OCI-LY7 (cell line): ENCODE results near the gene IZUMO2. TPM values are rescaled to one million over a fixed set of nuclear protein-coding genes. Genes with fewer than 3 reads are reported as not detected.
"Not testable (repeated sequence)": the region's sequence is repeated elsewhere in the genome, so short reads cannot be mapped to it uniquely, and the experiment has no call there.

Experiments
- BruUV-seq: library from RNA; stranded (reverse); fragments of 400-500 nt; replicated peaks from 2 replicates; lab custom pipeline; 2021; lab: Mats Ljungman, UMichigan
- CTCF ChIA-PET: fragments of 300-600 bp; sonication (Branson Sonifier 250); formaldehyde crosslinking; loops from one replicate; lab custom pipeline; 2022; ENCODE audit warnings: antibody characterized with exemption; ENCODE audit not compliant: unreplicated experiment; lab: Charles Lee
- POLR2A ChIA-PET: fragments of 300-600 bp; sonication (Branson Sonifier 250); formaldehyde crosslinking; loops from one replicate; lab custom pipeline; 2022; ENCODE audit warnings: antibody characterized with exemption; lab: Charles Lee
- DNase-seq: peaks from one replicate; pipeline ENCODE4 v3.0.0-alpha.2; 2015; ENCODE audit warnings: low spot score
- H2AFZ ChIP-seq: fragments of 200-600 bp; sonication (generic), shearing (Covaris generic); 2 replicates; pipeline ENCODE4 v1.6.1; 2014; ENCODE audit warnings: mild to moderate bottlenecking, antibody characterized with exemption, low read length, moderate library complexity
- H3K27ac ChIP-seq: fragments of 200-600 bp; sonication (generic); 2 replicates; pipeline ENCODE4 v1.5.1; 2014; ENCODE audit warnings: mixed run types, low read depth, mild to moderate bottlenecking, moderate library complexity, low read length, inconsistent platforms; ENCODE audit not compliant: poor library complexity, severe bottlenecking
- H3K36me3 ChIP-seq: fragments of 200-600 bp; sonication (generic); 2 replicates; pipeline ENCODE4 v1.6.1; 2014; ENCODE audit warnings: mild to moderate bottlenecking, antibody characterized with exemption, low read length, moderate library complexity, mixed read lengths; ENCODE audit not compliant: insufficient read depth
- H3K4me1 ChIP-seq: fragments of 200-600 bp; sonication (generic); 2 replicates; pipeline ENCODE4 v1.5.1; 2014; ENCODE audit warnings: mild to moderate bottlenecking, low read length; ENCODE audit not compliant: insufficient read depth, poor library complexity, severe bottlenecking
- H3K4me2 ChIP-seq: fragments of 200-600 bp; sonication (generic); 2 replicates; pipeline ENCODE4 v1.6.1; 2014; ENCODE audit warnings: mild to moderate bottlenecking, low read length
- H3K4me3 ChIP-seq: fragments of 200-600 bp; sonication (generic); 2 replicates; pipeline ENCODE4 v1.5.1; 2014; ENCODE audit warnings: mild to moderate bottlenecking, low read depth, low read length; ENCODE audit not compliant: poor library complexity, severe bottlenecking
- H3K79me2 ChIP-seq: fragments of 200-600 bp; sonication (generic); 2 replicates; pipeline ENCODE4 v1.6.1; 2016; ENCODE audit warnings: low read depth, mild to moderate bottlenecking, low read length, moderate library complexity, mixed read lengths; ENCODE audit not compliant: insufficient read depth
- H3K9me2 ChIP-seq: fragments of 200-600 bp; sonication (generic); 2 replicates; pipeline ENCODE4 v1.6.1; 2016; ENCODE audit warnings: mild to moderate bottlenecking, low read length, mixed read lengths; ENCODE audit not compliant: insufficient read depth
- H3K9me3 ChIP-seq: fragments of 200-600 bp; sonication (generic); 2 replicates; pipeline ENCODE4 v1.6.1; 2014; ENCODE audit warnings: mild to moderate bottlenecking, mixed run types, low read length, mixed read lengths
- H4K20me1 ChIP-seq: fragments of 200-600 bp; sonication (generic); 2 replicates; pipeline ENCODE4 v1.6.1; 2014; ENCODE audit warnings: mild to moderate bottlenecking, antibody characterized with exemption, low read length, moderate library complexity, mixed read lengths; ENCODE audit not compliant: insufficient read depth
- intact Hi-C: fragments of 100-400 bp; cut with micrococcal nuclease; formaldehyde crosslinking; loops from one replicate; pipeline ENCODE4 v1.10.0; 2022; ENCODE audit not compliant: unreplicated experiment
- total RNA-seq, 2 experiments: library from RNA; depleted of rRNA in 1 of 2; stranded (reverse); fragments of >200 nt in 1 of 2; shearing (Covaris generic) in 1 of 2; gene quantifications; 2 replicates each; pipeline ENCODE4 v1.2.3, GENCODE V29; 2014 to 2022

Gene IZUMO2
- total RNA-seq, 2 experiments from 2014 or later: not detected

- BruUV-seq, H3K36me3 ChIP-seq, H3K79me2 ChIP-seq, H3K27ac ChIP-seq, H3K4me1 ChIP-seq, CTCF ChIA-PET, H3K9me2 ChIP-seq, H2AFZ ChIP-seq, H3K4me2 ChIP-seq, intact Hi-C loops, H3K9me3 ChIP-seq, POLR2A ChIA-PET, DNase-seq, H4K20me1 ChIP-seq, H3K4me3 ChIP-seq: not testable (repeated sequence)
These were observed 22.8 kb downstream of the IZUMO2 start for GRCh38 chr19:50140118-50140845.

- CTCF ChIA-PET, DNase-seq, H3K9me2 ChIP-seq, BruUV-seq, H3K9me3 ChIP-seq, intact Hi-C loops, H3K36me3 ChIP-seq, H3K4me3 ChIP-seq, H3K79me2 ChIP-seq, H3K27ac ChIP-seq, POLR2A ChIA-PET, H4K20me1 ChIP-seq, H3K4me1 ChIP-seq: not testable (repeated sequence)
- Histone ChIP-seq H3K4me2 (peak overlapping the region; percentile 27; the same call in 1 of the 2 replicates), H2AFZ (0 out of 2 replicates have a peak overlapping the region, but pooled peaks have one; percentile 3)
These were observed 26.3 kb downstream of the IZUMO2 start for GRCh38 chr19:50136603-50137365.

GRCh38 chr19:50135856-50136602 is 27.1 kb downstream of the IZUMO2 start:
- intact Hi-C loops, H3K79me2 ChIP-seq, H3K36me3 ChIP-seq, H3K9me2 ChIP-seq, H3K27ac ChIP-seq, POLR2A ChIA-PET, H3K4me2 ChIP-seq, H3K9me3 ChIP-seq, BruUV-seq, H4K20me1 ChIP-seq, H3K4me1 ChIP-seq, H3K4me3 ChIP-seq, H2AFZ ChIP-seq: not testable (repeated sequence)
- CTCF ChIA-PET: interaction anchor here (0.5 kb wide), 1 partner anchor 270 kb away, joined by 9 read pairs; no protein-coding TSS in a partner anchor
- DNase-seq: peak; percentile 1

- H3K36me3 ChIP-seq, H3K4me1 ChIP-seq, H4K20me1 ChIP-seq, intact Hi-C loops, CTCF ChIA-PET, H3K4me2 ChIP-seq, H3K9me2 ChIP-seq, BruUV-seq, H2AFZ ChIP-seq, H3K4me3 ChIP-seq, POLR2A ChIA-PET, H3K27ac ChIP-seq, H3K9me3 ChIP-seq, DNase-seq, H3K79me2 ChIP-seq: not testable (repeated sequence)
These were observed 28.0 kb downstream of the IZUMO2 start for GRCh38 chr19:50134777-50135719.

- H3K4me3 ChIP-seq, intact Hi-C loops, H3K4me2 ChIP-seq, H4K20me1 ChIP-seq, H3K9me3 ChIP-seq, H3K36me3 ChIP-seq, H3K4me1 ChIP-seq, H3K79me2 ChIP-seq, CTCF ChIA-PET, DNase-seq, H2AFZ ChIP-seq, BruUV-seq, H3K27ac ChIP-seq, H3K9me2 ChIP-seq, POLR2A ChIA-PET: not testable (repeated sequence)
These were observed 29.3 kb downstream of the IZUMO2 start for GRCh38 chr19:50133518-50134492.
